ENCODE results near the gene ASB15.

DNA sequence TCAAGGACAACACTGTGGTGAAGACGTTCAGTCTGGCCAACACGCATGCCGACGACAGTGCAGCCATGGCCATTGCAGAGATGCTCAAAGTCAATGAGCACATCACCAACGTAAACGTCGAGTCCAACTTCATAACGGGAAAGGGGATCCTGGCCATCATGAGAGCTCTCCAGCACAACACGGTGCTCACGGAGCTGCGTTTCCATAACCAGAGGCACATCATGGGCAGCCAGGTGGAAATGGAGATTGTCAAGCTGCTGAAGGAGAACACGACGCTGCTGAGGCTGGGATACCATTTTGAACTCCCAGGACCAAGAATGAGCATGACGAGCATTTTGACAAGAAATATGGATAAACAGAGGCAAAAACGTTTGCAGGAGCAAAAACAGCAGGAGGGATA, 60.7 kb downstream of the ASB15 start:
- TF ChIP-seq, protein P1, sequence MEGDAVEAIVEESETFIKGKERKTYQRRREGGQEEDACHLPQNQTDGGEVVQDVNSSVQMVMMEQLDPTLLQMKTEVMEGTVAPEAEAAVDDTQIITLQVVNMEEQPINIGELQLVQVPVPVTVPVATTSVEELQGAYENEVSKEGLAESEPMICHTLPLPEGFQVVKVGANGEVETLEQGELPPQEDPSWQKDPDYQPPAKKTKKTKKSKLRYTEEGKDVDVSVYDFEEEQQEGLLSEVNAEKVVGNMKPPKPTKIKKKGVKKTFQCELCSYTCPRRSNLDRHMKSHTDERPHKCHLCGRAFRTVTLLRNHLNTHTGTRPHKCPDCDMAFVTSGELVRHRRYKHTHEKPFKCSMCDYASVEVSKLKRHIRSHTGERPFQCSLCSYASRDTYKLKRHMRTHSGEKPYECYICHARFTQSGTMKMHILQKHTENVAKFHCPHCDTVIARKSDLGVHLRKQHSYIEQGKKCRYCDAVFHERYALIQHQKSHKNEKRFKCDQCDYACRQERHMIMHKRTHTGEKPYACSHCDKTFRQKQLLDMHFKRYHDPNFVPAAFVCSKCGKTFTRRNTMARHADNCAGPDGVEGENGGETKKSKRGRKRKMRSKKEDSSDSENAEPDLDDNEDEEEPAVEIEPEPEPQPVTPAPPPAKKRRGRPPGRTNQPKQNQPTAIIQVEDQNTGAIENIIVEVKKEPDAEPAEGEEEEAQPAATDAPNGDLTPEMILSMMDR (IDR thresholded peaks at IDR 0.05), result no peak
- no peak for TF ChIP-seq POLR2AphosphoS5 (IDR thresholded peaks at IDR 0.05)

Measured in stomach (tissue), 4 donors.